Sigmoid colon (tissue), 4 donors: ENCODE measurements around the gene FTL.

Experiments used
- EP300 ChIP-seq, 4 donors: sonication (generic); formaldehyde crosslinking; IDR thresholded peaks; one replicate each; pipeline ENCODE4 v1.6.1; 2017; ENCODE audit warnings: antibody characterized with exemption in 4 of 4
- POLR2A ChIP-seq, 2 donors: fragments of 450-650 bp; IDR thresholded peaks; one replicate each; pipeline ENCODE4 v1.6.1; 2016; ENCODE audit warnings: antibody characterized with exemption in 2 of 2, mild to moderate bottlenecking in 2 of 2, moderate library complexity in 2 of 2
- TF ChIP-seq, protein P1 (sequence below), 4 experiments: fragments of 450-650 bp in 3 of 4; fragments of 200-600 bp in 1 of 4; IDR thresholded peaks; one replicate each; pipeline ENCODE4 v1.5.1; 2016 to 2019; ENCODE audit warnings: antibody characterized with exemption in 4 of 4, mild to moderate bottlenecking in 3 of 4, moderate library complexity in 2 of 4

DNA sequence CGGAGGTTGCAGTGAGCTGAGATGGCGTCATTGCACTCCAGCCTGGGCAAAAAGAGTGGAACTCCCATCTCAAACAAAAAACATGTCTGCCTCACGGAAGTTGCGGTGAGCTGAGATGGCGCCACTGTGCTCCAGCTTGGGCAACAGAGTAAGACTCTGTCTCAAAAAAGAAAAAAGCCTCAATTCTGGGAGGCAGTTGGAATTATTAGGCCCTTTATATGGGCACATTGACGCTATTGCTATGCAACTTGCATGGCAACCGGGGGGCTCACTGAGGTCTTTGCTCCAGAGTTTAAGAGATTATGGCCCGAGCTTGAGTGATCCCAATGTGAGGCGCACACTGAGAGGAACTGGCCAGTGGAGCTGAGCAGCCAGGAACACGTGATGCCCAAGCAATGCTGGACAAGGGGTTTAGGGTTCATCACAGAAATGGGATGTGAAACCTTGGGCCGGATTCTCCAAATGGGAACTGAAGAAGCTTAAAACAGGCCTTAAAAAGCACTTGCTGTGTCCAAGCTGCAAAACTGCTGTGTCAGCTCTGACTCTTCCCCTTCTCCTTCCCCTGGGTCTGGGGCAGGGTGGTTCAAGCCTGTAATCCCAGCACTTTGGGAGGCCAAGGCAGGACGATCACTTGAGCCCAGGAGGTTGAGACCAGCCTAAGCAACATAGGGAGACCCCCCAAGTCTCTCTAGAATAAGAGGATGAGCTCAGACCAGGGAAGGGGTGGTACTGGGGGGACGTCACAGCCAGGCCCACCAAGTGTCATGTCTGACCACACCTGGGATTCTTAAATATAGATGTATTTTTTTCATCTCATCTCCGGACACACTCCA, 2.5 kb downstream of the FTL start:
- TF ChIP-seq, protein P1, sequence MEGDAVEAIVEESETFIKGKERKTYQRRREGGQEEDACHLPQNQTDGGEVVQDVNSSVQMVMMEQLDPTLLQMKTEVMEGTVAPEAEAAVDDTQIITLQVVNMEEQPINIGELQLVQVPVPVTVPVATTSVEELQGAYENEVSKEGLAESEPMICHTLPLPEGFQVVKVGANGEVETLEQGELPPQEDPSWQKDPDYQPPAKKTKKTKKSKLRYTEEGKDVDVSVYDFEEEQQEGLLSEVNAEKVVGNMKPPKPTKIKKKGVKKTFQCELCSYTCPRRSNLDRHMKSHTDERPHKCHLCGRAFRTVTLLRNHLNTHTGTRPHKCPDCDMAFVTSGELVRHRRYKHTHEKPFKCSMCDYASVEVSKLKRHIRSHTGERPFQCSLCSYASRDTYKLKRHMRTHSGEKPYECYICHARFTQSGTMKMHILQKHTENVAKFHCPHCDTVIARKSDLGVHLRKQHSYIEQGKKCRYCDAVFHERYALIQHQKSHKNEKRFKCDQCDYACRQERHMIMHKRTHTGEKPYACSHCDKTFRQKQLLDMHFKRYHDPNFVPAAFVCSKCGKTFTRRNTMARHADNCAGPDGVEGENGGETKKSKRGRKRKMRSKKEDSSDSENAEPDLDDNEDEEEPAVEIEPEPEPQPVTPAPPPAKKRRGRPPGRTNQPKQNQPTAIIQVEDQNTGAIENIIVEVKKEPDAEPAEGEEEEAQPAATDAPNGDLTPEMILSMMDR (IDR thresholded peaks at IDR 0.05): no peak
- TF ChIP-seq EP300 (IDR thresholded peaks at IDR 0.05): no peak
- no peak for TF ChIP-seq POLR2A (IDR thresholded peaks at IDR 0.05)
